Measurements from ENCODE around the gene TRAF7.
A peak's percentile ranks its signal among the peaks of the same experiment; 100 is the strongest.

Gene TRAF7

DNA sequence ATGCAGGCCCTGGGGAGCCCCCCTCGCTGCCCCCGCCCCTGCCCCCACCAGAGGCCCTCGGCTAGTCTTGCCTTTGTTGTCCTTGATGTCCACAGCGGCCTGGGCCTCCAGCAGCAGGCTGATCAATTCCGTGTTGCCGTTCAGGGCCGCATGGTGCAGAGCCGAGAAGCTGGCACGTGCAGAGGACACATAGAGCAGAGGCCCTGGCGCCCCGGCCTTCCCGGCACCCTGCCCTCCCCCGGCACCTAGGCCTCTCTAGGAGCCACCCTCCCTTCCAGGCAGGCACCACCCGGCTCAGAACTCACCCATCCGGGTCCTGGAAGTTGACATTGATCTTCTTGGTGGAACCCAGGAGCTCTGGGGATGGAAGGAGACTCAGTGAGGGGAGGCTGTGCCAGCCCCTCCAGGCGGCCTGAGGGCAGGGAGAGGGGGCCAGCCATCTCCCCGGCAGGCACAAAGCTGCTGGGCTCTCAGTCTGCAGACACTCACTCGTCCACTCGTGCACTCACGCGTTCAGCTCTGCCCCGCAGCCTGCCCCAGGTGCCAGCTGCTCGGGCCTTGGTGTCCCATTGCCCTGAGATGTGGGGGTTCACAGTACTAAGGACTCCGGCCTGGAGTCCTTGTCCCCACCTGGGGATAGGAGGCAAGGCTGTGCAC, 34.5 kb downstream of the TRAF7 start:
- H3K36me3 ChIP-seq (ENCODE audit: control insufficient read depth in 1 of 2, insufficient read depth in 2 of 2, low read length in 2 of 2) = no peaks in the 10 kb centered on the region

DNA sequence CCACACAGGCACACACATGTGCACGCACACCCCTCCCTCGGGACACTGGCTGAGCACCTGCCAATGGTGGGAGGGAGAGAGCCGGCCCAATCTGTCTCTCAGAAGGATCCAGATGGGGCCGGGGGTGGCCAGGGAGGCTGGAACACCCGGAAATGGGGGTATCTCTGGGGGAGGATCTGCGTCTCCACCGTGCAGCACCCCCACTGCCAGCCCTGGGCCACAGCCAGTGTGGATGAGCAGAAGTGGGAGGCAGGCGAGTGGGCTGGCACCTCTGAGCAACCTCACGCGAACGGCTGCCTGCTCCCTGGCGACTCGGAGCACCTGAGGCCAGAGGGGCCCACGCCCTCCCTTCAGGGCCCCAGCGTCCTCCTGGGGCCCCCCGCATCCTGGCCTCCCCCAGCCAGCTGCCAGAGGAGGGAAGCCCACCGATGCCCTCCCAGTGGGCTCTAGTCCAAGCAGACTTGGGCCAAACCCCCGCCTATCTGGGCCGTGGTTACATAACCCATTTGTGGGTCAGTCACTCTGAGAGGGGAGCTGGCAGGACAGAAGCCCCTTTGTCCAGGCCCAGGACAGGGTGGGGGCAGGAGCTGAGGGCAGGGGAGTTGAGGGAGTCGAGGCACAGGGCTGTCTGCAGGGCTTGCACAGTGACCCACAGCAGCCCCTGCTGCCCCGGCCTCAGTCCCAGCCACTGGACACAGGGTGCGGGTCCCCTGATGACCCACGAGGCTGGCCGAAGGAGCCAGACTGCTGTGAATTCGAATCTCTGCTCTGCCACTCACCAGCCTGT, 35.3 kb downstream of the TRAF7 start:
- no peak overlapping the region for H3K4me3 ChIP-seq (ENCODE audit: low read depth in 1 of 2, low read length in 2 of 2)
- H3K9me3 ChIP-seq (ENCODE audit: control insufficient read depth in 1 of 2, low read length in 2 of 2) = no peaks in the 10 kb centered on the region
- no peak overlapping the region for H3K27ac ChIP-seq (ENCODE audit: low read length)
- peaks cover 17% of the 10 kb centered on the region for H3K27me3 ChIP-seq (ENCODE audit: low read depth, low read length)
- H3K4me1 ChIP-seq (ENCODE audit: control insufficient read depth in 1 of 2, insufficient read depth in 2 of 2, low read length in 2 of 2) = peaks cover 0 to 15% of the 10 kb centered on the region in 2 donors
- H3K36me3 ChIP-seq (ENCODE audit: control insufficient read depth in 1 of 2, insufficient read depth in 2 of 2, low read length in 2 of 2) = no peaks in the 10 kb centered on the region

More for the DNA sequence above, 34.5 kb downstream of the TRAF7 start:
- peaks cover 10% of the 10 kb centered on the region for H3K27me3 ChIP-seq (ENCODE audit: low read depth, low read length)
- H3K9me3 ChIP-seq (ENCODE audit: control insufficient read depth in 1 of 2, low read length in 2 of 2) = no peaks in the 10 kb centered on the region
- H3K4me1 ChIP-seq (ENCODE audit: control insufficient read depth in 1 of 2, insufficient read depth in 2 of 2, low read length in 2 of 2) = peaks cover 0 to 8% of the 10 kb centered on the region in 2 donors
- H3K27ac ChIP-seq (ENCODE audit: low read length) = no peak overlapping the region
- no peak overlapping the region for H3K4me3 ChIP-seq (ENCODE audit: low read depth in 1 of 2, low read length in 2 of 2)

DNA sequence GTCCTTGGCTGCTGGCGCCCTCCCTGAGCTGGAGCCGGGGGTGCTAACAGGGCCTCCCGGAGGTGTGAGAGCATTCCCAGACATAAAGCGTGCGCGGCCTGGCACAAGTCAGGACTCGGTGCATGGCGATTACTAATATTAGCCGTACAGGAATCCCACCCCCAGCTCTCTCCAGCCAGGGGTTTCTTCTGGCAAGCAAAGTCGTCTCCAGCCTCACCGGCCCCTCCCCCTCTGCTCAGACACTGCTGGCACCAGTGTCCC, 35.8 kb downstream of the TRAF7 start:
- Histone ChIP-seq H3K27ac (ENCODE audit: low read length) (no peak overlapping the region), H3K4me3 (ENCODE audit: low read depth in 1 of 2, low read length in 2 of 2) (no peak overlapping the region), H3K27me3 (ENCODE audit: low read depth, low read length) (peaks cover 18% of the 10 kb centered on the region), H3K4me1 (ENCODE audit: control insufficient read depth in 1 of 2, insufficient read depth in 2 of 2, low read length in 2 of 2) (peaks cover 0 to 16% of the 10 kb centered on the region in 2 donors), H3K9me3 (ENCODE audit: control insufficient read depth in 1 of 2, low read length in 2 of 2) (no peaks in the 10 kb centered on the region), H3K36me3 (ENCODE audit: control insufficient read depth in 1 of 2, insufficient read depth in 2 of 2, low read length in 2 of 2) (no peaks in the 10 kb centered on the region)

DNA sequence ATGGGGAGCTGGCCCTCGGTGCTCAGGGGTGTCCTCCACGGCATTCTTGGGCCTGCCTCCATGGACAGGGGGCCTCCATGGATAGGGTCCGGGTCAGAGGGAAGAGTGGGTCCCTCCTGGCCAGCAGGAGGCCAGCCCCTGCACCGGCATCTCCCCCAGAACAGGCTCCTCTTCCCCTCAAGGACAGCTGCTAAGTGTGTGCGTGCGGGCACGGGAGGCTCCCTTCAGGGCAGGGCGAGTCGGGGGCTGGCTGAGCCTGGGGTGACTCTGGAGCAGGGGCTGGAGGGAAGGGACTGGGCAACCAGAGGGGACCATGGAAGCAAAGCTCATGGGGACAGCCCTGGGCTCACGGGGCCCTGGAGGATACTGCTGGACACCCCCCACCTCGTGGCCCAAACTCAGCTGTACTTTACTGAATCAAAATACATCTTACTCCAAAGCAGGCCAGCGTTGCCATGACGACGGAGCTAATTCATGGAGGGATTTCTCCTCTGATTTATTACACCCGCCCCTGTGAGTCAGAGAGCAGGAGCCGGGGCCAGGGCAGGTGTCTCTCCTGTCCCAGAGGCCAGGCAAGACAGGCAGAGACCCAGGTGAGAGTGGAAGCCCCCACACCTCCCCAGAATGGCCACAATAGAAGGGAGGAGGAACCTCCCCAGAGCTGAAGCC, 38.7 kb downstream of the TRAF7 start:
- Histone ChIP-seq H3K36me3 (ENCODE audit: control insufficient read depth in 1 of 2, insufficient read depth in 2 of 2, low read length in 2 of 2) (no peaks in the 10 kb centered on the region), H3K4me3 (ENCODE audit: low read depth in 1 of 2, low read length in 2 of 2) (no peak overlapping the region), H3K4me1 (ENCODE audit: control insufficient read depth in 1 of 2, insufficient read depth in 2 of 2, low read length in 2 of 2) (peaks cover 0 to 16% of the 10 kb centered on the region in 2 donors), H3K9me3 (ENCODE audit: control insufficient read depth in 1 of 2, low read length in 2 of 2) (no peaks in the 10 kb centered on the region), H3K27me3 (ENCODE audit: low read depth, low read length) (peaks cover 29% of the 10 kb centered on the region), H3K27ac (ENCODE audit: low read length) (no peak overlapping the region)

DNA sequence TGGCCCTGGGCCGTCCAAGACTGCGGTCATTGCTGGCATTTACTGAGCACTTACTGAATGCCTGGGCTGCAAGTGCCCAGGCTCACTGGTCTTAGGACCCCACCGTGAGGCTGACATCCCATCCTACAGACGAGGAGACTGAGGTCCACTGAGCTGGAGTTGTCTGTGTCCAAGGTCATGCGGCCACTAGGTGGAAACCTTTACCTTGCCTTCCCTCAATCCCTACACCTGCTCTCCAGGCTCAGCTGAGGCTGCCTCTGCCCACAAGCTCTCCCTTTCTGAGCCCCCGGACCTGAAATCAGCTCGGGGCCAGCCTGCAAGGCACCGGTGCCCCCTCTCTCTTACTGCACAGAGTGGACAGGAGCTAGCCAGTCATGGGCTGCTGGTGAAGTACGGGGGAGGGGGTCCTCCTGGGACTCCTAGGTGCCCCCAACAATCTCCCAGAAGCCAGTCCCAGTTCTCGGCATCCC, 39.3 kb downstream of the TRAF7 start:
- Histone ChIP-seq H3K36me3 (ENCODE audit: control insufficient read depth in 1 of 2, insufficient read depth in 2 of 2, low read length in 2 of 2) (no peaks in the 10 kb centered on the region), H3K27ac (ENCODE audit: low read length) (no peak overlapping the region), H3K4me3 (ENCODE audit: low read depth in 1 of 2, low read length in 2 of 2) (no peak overlapping the region), H3K9me3 (ENCODE audit: control insufficient read depth in 1 of 2, low read length in 2 of 2) (no peaks in the 10 kb centered on the region), H3K27me3 (ENCODE audit: low read depth, low read length) (peaks cover 29% of the 10 kb centered on the region), H3K4me1 (ENCODE audit: control insufficient read depth in 1 of 2, insufficient read depth in 2 of 2, low read length in 2 of 2) (peaks cover 0 to 16% of the 10 kb centered on the region in 2 donors)

DNA sequence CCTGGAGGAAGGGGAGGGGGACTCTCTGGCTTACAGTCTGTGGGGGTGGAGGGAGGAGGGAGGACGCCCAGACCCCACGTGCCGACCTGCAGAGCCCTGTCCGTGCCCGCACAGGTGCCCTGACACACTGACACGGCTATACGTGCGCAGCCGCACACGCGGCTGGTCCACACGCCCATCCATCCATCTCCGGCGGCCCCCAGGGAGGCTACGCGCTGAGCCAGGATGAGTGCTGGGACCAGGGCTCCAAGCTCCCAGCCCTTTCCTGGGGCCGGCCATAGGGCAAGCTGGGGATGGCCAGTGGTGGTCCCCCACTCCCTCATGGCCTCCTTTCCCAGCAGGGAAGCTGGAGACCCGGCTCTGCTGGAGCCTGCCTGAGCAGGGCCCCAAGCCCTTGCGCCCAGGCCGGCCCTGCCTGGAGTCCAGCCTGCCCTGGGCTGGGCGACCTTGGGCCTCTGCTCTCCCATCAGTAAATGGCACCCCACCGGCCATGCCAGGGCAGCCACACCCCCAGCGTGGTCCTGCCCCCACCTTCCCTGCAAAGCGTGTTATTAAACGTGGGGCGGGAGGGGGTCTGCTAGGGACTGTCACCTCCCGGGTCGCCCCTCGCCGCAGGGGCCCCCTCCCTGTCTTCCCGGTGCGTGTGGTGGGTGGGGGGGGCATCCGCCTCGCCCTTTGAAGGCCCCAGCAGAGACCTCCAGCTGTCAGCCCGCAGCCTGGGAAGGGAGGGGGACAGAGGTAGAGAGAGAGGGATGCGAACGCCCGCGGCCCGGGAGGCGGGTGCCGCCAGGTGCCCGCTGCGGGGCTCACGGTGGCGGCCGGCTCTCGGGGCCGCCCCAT, 40.0 kb downstream of the TRAF7 start:
- Histone ChIP-seq H3K4me1 (ENCODE audit: control insufficient read depth in 1 of 2, insufficient read depth in 2 of 2, low read length in 2 of 2) (peaks cover 0 to 16% of the 10 kb centered on the region in 2 donors), H3K36me3 (ENCODE audit: control insufficient read depth in 1 of 2, insufficient read depth in 2 of 2, low read length in 2 of 2) (no peaks in the 10 kb centered on the region), H3K27ac (ENCODE audit: low read length) (no peak overlapping the region), H3K27me3 (ENCODE audit: low read depth, low read length) (peaks cover 29% of the 10 kb centered on the region), H3K4me3 (ENCODE audit: low read depth in 1 of 2, low read length in 2 of 2) (peak overlapping the region in 1 of 2 donors; percentile 26), H3K9me3 (ENCODE audit: control insufficient read depth in 1 of 2, low read length in 2 of 2) (no peaks in the 10 kb centered on the region)

DNA sequence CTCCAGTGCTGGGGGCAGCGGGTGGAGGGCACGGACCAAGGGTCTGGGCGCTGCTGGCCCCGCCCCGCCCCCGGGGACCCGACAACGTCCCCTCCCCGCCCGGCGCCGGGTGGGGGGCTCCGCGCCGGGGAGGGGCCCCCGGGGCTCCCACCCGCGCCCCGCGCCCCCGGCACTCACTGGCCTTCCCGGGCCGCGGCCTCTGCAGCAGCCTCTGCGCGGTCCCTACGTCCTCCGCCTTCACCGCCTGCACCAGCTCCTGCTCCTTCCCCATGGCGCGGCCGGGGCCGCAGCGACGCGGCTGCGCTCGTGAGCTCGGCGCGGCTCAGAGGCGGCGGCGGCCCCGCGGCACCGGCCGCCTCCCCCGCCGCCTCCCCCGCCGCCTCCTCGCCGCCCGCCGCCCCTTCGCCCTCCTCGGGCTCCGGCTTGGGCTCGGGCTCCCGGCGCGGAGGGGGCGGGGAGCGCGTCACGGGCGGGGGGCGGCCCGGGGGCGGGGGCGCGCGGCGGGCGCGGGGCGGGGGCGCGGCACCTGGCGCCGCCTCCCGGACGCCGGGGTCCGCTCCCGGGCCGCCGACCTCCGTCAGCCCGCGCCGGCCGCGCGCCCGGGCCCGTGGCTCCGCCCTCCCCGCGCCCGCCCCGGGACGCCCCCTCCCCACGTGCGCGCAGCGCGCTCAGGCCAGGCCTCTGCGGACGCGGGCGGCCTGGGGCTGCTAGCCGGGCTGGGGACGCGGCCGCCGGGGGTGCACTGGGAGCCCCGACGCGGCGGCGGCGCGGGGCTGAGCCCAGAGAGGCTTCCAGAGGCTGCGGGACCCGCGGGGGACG, 40.8 kb downstream of the TRAF7 start, which contains the start of gene CASKIN1:
CASKIN1 (minus strand) TSS at position 444 of the 819 bp plus-strand sequence; CDS start at position 271, 173 bp downstream.
- Histone ChIP-seq H3K27me3 (ENCODE audit: low read depth, low read length) (peaks cover 29% of the 10 kb centered on the region), H3K9me3 (ENCODE audit: control insufficient read depth in 1 of 2, low read length in 2 of 2) (no peaks in the 10 kb centered on the region), H3K4me3 (ENCODE audit: low read depth in 1 of 2, low read length in 2 of 2) (peak within 1 kb of the TSS in 1 of 2 donors; percentile 26), H3K4me1 (ENCODE audit: control insufficient read depth in 1 of 2, insufficient read depth in 2 of 2, low read length in 2 of 2) (peaks cover 0 to 16% of the 10 kb centered on the region in 2 donors), H3K36me3 (ENCODE audit: control insufficient read depth in 1 of 2, insufficient read depth in 2 of 2, low read length in 2 of 2) (no peaks in the 10 kb centered on the region), H3K27ac (ENCODE audit: low read length) (no peak within 1 kb of the TSS)

DNA sequence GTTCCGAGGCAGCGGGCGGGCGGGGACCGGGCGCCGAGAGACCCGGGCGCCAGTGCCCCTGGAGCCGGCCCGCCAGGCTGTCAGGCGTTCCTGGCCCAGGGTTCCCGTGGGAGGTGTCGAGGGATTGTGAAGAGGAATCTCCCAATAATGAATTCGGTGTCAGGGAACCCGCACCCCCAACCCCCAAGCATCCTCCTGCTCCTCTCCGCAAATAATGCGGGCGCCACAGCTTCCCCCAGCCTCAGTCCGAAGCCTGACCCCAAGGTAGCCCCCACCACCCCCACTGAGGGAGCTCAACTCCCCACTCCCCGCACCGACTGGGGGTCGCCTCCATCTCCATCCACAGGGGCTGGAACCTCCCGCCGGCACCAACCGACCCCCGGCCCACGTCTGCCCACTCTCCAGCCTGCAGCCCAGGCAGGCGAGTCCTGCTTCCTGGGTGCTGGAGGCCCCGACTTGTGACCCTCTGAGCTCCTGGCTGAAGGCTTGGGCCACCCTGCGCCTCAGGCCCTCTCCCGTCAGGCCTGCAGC, 41.5 kb downstream of the TRAF7 start:
- Histone ChIP-seq H3K4me3 (ENCODE audit: low read depth in 1 of 2, low read length in 2 of 2) (no peak overlapping the region), H3K9me3 (ENCODE audit: control insufficient read depth in 1 of 2, low read length in 2 of 2) (no peaks in the 10 kb centered on the region), H3K27me3 (ENCODE audit: low read depth, low read length) (peaks cover 29% of the 10 kb centered on the region), H3K27ac (ENCODE audit: low read length) (no peak overlapping the region), H3K36me3 (ENCODE audit: control insufficient read depth in 1 of 2, insufficient read depth in 2 of 2, low read length in 2 of 2) (no peaks in the 10 kb centered on the region), H3K4me1 (ENCODE audit: control insufficient read depth in 1 of 2, insufficient read depth in 2 of 2, low read length in 2 of 2) (peaks cover 0 to 16% of the 10 kb centered on the region in 2 donors)

DNA sequence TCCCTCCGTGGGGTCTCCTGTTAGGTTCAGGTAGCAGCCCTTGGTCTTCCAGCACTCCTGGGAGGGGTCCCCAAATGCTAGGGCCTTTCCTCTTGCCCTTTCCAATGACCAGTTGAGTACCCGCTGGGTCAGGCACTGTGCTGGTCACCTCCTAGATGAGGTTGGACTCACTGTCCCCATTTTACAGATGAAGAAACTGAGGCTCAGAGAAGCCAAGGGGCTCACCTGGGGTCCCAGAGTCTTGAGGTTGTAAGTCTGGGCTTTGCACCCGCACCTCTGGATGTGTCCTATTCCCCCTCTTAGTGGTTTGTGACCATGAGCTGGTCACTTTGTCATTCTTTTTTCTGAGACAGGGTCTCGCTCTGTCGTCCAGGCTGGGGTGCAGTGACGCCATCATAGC, 42.2 kb downstream of the TRAF7 start:
- Histone ChIP-seq H3K27ac (ENCODE audit: low read length) (no peak overlapping the region), H3K36me3 (ENCODE audit: control insufficient read depth in 1 of 2, insufficient read depth in 2 of 2, low read length in 2 of 2) (no peaks in the 10 kb centered on the region), H3K9me3 (ENCODE audit: control insufficient read depth in 1 of 2, low read length in 2 of 2) (no peaks in the 10 kb centered on the region), H3K4me1 (ENCODE audit: control insufficient read depth in 1 of 2, insufficient read depth in 2 of 2, low read length in 2 of 2) (peaks cover 0 to 16% of the 10 kb centered on the region in 2 donors), H3K27me3 (ENCODE audit: low read depth, low read length) (peaks cover 29% of the 10 kb centered on the region), H3K4me3 (ENCODE audit: low read depth in 1 of 2, low read length in 2 of 2) (no peak overlapping the region)

DNA sequence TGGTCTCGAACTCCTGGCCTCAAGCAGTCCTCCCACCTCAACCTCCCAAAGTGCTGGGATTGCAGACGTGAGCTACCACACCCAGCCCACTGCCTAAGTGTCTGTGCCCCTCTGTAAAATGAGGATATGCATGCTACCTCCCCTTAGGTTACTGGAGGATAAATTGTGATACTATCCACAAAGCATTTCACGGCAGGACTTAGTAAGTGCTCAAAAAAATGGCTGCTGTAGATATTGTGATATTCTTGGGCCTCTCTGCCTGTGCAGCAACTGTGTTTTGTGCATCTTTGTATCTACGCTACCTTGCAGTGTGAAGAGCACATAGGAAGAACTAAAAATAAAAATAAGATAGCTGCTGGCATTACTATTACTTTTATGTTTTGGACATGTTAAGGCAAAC, 42.7 kb downstream of the TRAF7 start:
- Histone ChIP-seq H3K4me3 (ENCODE audit: low read depth in 1 of 2, low read length in 2 of 2) (no peak overlapping the region), H3K4me1 (ENCODE audit: control insufficient read depth in 1 of 2, insufficient read depth in 2 of 2, low read length in 2 of 2) (peaks cover 0 to 16% of the 10 kb centered on the region in 2 donors), H3K9me3 (ENCODE audit: control insufficient read depth in 1 of 2, low read length in 2 of 2) (no peaks in the 10 kb centered on the region), H3K36me3 (ENCODE audit: control insufficient read depth in 1 of 2, insufficient read depth in 2 of 2, low read length in 2 of 2) (no peaks in the 10 kb centered on the region), H3K27ac (ENCODE audit: low read length) (no peak overlapping the region), H3K27me3 (ENCODE audit: low read depth, low read length) (peaks cover 29% of the 10 kb centered on the region)
